ENCODE measurements around the gene GSTO2.

GSTO2 gene

DNA sequence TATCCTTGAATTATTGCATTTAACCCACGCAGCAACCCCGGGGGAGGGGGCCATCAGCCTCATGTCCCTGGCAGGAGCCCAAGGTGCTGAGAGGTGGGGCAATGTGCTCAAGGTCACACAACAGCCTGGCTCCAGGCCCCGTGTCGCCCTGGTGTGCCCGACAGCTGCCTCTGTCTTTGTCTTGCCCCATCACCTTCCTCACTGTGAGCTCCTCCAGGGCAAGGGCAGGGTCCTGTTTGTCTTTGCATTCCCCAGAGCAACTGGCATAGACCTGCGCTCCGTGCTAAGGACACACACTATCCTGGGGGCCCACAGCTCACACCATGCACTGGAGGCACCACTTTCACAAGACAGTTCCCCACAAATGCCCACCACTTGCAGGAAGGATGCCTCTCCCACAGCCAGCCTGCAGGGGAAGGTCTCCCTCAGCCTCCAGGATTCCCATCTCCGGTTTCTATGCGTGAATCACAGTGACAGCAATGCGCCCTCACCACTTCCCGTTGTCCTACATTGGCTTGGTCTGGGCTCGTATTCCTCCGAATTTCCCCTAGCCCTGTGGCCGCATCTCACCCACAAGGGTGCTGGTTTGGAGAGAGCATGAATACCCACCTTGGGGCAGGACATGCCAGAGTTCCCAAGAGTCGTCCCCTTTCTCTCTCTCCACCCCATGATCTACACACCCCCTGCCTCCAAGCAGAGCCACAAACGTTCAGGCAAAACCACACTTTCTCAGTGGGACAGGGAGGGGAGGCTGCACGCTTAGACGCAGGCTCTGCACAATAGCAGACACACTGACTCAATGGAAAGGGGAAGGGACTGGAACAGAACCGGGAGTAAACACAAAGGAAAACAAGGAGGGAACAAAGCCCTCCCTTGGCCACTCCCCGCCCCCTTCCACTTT, 59.0 kb downstream of the GSTO2 start:
- DNase-seq: no peak

DNA sequence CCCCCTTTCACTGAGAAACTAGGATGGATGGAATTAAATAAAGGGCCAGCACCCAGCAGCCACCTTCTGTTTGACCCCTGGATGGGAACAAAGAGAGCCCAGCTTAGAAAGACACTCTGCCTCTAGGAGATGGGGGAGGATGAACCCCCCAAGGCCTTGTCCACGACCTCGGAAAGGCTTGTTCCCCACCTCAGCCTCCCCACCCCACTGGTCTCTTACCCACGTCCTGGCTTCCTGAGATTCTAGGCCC, 59.6 kb downstream of the GSTO2 start:
- no peak for DNase-seq

DNA sequence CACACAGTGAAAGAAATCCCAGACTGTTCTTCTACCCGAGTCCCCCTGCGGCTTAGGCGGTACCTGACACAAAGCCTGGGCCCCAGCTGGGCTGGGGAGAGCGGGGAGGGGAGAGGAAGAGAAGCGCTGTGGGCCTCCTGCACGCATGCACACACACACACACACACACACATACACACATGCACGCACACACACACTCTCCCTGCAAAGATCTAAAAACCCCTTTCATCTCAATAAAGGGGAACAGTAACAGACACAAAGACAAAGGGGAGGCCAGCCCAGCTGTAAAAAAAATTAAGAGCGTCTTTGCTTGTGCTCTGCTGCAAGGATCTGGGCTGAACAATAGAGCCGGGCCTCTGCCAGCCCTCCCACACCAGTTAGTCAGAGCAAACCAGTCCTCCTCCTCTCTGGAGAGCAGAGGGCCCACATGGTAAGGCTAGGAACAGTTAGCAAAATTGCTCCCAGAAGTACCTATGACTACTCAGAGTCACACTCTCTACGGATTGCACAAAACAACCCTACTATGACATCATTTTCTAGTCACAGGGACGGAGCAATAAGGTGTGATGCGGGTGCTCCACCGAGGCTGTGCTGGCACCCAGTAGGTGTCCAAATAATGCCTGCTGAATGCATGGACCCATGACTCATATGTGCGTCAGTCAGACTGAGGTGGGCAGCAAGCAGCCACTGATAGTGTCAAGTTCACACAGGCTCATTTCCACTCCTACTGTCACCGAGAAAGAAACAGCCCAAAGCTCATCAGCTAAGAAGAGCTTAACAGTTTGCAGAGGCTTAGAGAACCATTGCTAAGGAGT, 60.1 kb downstream of the GSTO2 start:
- DNase-seq: no peak

DNA sequence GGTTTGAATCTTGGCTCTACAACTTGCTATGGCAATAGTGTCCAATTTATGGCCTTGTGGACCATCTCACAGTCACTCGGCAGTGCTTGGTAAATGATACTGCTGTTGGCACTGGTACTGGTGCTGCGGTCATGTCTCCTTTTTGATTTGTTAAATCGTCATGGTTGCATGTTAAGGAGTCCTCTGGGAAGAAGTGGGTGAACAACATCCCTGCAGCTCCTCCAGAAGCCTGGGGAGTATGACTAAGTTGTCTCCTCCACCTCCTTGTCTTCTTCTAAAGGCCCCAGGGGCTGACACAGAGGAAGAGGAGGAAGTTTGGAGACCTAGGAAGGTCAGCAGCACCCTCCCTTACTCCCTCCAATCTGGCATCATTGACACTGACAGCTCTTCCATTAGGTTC, 60.8 kb downstream of the GSTO2 start:
- no peak for DNase-seq

DNA sequence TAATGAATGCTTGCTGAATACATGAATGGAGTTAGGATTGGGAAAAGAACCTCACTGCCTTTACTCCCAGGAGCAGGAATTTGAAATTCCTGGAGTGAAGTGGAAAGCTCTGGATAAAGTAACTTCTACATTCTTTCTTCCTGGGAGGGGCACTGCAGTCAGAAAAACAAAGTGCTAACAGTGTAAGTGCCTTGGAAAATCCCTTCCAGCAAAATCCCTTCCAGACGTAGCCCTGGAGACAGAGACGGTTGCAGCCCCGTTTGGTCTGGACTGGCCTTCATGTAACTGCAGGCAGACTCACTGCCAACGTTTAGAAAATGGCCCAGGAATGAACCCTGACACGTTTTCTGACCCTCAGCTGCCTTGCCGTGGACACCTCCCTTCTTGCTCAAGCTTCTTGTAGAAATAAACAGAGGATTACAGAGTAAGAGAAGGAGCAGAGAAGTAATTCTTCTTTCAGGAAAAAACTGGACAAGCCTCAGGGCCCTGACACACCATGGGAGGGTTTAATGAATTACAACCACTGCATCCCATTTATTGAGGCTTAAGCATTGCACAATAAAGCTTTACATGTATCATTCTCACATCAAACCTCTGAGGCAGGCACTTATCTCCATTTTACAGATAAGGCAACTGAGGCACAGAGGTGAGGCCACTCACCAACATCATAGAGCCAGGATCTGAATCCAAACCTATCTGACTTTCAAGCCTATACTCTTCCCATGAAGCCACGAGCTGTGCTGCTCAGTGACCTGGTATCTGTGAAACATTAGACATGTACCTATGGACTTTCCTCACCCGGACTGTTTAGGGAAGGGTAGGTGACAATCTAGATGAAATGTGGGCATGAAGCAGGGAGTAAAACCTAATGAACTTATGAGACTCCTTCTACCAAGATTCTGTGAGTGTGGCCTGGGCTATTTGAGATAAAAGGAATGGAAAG, 61.5 kb downstream of the GSTO2 start:
- DNase-seq: no peak

DNA sequence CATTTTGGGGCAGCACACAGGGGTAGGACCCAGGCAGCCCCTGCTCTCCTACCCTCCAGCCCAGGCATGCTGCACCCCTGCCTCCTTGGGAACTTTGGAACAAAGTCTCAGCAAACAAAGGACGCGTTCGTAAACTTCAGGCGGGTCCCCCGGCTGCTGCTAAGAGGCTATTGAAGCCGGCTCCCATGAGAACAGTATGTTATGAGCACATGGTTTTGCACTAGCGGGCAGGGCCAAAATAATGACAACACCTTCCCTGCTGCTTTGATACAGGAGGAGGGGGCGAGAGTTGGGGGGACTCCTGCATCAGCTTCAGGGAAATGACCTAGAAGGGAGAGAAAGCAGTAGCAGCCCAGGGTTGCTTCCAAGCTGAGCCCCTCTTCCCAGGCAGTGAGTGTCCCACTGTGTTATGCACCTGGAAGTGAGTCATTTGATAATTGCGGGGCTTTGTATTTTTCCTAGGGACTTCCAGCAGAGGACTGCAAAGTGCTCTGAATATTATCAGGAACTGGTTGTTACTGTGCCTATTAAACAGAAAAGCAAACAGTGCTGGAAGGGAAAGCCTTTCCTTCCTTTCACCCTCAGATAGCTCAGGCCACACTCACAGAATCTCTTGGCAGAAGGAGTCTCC, 62.3 kb downstream of the GSTO2 start:
- no peak for DNase-seq

DNA sequence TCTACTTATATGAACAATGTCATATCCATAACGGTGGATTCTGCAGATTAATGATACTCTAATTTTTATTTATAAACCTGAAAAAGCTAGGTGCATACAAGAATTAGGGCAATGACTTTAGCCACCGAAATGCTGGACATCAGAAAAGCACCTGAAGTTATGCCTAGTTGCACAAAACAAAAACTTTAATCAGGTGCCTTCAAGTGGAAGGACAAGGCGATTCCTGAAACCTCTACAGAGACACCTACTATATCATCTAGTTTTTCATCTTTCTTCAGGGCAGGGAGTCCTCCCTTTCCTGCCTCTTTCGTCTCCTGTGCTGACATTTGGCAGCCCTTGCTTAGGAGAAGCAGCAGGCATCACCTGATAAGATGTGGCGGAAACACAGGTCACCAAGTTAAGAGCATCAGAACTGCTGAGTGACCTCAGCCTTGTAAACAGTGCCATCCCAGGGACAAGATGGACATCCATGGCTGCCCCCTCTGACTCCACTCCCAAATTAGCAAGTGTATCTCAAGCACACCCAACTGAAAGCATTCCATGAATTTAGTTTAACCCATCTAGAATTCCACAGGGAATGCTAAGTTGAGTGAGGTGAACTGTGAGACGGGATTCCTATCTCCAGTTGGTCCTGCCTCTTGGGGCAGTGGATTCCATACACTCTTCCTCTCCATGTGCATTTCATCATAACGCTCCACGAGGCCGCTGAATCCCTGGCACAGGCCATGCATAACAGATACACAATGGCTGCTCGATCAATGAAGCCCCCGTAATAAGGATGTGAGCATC, 63.5 kb downstream of the GSTO2 start:
- DNase-seq: no peak

DNA sequence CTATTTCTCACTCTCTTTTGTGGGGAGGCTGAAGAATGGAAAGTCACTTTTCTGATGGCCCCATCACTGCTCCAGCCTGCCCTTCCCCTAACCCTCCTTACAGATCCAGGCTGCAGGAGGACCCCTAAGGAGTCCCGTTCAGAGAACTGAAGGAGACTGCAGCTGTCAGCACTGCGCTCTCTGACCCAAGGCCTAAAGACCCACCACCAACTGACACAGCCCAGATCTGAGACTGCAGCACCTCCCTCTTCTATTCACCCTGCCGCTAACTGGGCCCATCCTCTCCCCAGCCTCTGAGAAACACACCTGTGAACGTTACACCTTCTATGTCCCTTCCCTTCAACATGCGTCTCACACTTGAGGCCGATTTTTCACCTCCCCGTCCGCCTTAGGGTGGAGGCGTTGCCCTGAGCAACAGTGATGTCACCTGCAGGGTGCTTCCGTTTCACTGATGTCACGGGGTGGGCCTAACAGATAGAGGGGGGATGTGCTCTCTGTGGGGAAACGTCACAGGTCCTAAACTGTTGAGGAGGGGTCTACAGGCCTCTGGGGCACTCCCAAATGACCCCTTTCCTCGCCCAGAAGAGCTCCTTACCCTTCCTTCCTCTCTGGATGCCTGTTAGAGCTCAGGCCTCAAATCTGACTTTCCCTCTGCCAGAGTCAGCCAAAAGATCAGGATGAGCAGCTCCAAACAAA, 64.2 kb downstream of the GSTO2 start:
- DNase-seq: no peak

DNA sequence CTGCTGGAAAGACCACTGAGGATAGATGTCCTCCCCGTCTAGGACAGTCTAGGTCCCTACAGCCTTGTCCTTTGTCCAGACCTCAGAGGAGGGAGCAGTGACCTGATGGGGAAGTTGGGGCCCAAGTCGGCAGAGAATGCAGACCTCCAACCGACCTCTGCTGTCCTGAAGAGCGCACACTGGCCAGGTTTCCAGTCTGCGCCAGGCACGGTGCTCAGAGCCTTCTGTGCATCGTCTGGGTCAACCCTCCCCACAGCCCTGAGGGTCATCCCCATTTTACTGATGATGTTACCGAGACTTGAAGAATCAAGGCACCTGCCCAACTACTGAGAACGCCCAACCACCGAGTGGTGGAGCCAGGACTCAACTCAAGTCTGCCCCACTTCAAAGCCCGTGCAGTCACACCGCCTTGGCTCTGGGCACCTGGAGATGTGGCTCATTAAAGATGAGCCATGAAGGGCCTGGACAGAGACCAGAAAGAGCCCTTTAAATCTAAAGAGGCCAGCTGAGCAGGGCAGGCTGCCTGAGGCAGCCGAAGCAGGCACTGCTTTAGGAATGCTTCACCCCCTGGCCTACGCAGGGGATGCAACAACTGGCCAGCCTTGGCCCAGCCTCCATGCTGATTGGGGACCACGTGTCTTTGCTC, 64.9 kb downstream of the GSTO2 start:
- no peak for DNase-seq

DNA sequence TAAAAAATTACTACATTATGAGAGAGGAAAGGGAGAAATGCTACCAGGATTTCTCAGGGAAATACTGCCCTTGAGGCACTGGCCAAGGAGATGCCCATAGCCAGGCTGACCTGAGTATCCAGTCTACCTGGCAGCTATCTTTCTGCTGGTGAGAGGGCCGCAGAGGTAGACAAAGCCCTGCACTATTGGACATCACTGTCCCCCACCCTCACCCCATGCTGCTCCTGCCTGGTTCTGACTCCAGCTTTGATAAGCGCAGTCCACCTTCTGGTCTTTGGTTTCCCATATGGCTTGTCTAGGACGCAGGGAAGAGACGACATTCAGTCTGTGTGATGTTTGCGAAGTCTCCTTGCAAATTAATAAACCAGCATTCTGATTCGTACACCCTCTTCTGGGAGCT, 65.6 kb downstream of the GSTO2 start:
- no peak for DNase-seq

DNA sequence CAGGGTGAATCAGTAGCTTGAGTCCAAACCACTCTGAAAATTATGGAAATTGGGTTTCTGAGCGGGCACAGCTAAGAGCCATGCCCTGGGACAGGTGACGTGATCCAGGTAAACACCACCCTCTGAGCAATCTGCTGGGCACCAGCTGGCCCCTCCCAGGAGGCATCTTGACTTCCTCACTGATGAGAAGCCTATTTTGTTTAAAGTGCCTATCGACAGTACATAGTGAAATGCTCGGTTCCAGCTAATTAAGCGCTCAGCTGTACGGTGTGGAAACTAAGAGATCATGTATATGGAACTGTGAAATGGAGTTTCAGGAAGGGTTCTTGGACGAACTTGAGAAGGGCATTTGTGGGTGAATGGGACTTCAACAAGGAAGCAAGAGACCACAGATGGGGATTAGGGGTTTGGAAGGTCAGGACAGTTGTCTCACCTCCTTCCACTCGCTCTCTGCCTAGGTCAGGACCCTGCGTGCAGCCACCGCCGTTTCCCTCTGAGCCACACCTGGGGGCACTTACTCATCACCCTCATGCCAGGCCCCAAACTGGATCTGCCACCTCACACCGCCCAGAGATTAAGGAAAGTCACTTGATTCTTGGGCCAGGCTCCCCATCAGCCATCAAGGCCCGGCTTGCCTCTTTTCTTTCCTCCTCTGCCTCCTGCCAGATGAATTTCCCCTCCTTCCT, 66.1 kb downstream of the GSTO2 start:
- no peak for DNase-seq

DNA sequence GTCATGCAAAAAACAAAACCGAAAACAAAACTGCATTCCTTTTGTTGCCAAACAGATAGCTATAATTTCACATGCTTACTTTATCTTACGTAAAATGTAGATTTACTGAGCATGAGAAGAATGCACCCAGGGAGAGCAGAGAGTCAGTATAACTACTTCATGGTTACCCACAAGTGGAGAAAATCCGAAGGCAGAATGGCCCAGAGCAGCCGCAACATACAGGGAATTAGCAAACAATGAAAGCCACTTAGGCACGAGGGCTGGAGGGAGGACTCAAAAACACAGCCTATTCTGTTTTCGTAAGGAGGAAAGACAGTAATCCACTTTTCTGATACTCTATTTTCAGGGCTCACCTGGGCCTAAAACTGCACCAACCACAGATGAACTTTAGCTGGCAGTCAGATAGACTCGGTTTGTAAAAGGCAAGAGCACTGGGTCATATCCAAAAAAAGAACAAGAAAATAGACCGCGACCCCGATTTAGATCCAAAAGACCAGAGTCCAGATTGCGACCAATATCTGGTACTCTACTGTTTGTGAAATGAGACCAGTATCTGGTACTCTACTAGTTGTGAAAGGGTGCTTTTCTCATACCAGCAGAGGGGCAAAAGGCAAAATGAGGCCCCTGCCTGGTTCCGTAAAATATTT, 68.0 kb downstream of the GSTO2 start:
- DNase-seq: no peak

DNA sequence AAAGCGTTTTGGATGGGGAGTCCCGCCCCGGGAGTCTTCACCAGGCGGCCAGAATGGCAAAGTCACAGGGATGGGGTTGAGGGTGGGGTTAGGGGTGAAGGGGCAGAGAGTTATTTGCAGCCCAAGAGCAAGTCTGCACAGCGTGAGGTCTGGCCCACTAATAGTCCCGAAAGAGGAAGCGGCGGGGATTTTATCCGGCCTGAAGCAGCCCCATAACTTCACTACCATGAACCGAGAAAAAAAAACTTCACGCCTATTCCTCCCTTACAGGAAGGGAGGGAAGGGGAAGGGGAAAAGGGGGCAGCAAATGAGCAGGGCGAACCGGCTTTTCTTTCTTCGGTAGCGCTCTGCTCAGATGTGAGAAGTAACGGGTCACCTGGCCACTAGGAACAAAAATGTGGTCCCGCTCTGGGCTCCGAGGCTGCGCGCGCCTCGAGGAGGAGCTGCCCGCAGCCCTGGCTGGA, 68.6 kb downstream of the GSTO2 start:
- no peak for DNase-seq

DNA sequence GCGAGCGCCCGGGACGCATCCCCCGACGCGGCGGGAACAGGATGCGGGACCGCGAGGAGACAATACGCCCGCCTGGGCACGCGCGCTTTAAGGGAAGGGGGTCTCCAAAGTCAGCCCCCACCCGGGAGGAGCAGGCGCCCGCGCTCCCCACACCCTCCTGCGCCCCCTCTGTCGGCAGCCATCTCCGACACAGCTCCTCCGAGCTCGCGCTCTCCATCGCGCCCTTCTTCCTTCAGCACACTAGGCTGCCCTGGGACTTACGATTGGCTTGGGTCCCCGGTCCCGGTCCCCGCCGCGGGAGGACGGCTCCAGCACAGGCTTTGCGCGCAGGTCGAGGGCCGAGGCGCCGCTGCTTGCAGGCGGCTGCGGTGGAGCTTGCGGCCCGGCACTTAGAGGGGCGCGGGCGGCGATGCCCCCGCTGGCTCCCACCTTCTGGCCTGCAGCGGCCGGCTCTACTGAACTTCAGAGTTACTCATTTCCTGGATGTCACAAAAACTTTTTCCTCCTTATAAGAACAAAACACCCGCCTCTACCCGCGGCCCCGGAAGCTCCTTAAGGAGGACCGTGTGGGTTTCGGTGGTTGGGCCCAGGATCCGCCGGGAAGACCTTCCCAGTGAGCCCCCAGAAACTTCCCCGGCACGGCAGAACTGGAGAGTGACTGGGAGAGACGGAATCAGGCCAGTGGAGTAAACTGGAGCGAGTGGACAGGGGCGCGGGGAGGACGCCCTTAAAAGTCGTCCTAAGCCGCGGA, 69.2 kb downstream of the GSTO2 start, which contains the start of gene ITPRIP:
ITPRIP (minus strand) TSS at position 481 of the 751 bp plus-strand sequence. CDS start 22,414 bp downstream, outside the sequence.
- DNase-seq: no peak

DNA sequence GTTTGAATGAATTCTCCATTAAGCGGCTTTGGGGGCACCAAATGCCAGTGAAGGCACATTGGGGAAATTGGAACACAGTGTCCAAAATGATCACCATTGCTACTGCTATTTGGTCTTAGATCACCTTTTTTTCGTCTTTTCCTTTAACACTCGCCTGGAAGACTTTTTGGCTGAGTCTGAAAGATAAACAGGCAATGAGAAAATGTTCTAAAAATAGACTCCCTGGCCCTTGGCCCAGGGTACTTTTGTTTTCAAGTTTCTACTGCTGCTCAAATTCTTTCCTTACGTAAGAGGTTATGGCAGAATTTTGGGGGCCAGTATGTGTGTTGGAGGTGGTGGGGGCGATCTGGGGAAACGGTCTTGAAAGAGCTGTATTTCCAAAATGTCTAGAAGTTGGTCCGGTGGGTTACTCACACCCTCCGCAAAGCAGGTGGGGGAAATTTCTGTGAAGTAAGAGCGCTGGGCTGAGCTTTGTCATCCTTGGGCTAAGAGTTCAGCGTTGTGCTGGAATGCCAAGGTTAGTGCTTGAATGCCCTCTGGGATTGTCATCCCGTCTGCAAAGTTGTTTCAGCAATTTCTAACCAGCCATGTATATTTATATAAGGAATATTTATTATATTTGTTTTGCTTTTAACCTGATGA, 70.6 kb downstream of the GSTO2 start:
- no peak for DNase-seq

DNA sequence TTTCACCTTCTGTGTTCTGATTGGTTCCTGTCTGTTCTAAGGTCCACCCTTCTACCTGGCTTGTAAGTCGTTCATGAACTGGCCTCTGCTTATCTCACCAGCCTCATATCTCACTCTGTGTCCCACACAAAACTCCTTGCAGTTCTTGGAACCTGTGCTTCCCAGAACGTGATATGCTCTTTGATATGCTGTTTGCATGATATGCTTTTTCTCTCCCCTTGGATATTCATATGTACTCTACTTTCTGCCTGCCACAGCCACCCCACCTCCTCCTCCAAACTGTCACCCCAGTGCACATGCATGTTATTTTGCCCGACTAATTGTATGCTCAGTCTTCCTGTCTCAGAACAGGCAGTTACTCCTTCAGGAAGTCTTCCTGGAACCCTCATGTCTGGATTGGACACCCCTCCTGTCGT, 71.1 kb downstream of the GSTO2 start:
- no peak for DNase-seq

DNA sequence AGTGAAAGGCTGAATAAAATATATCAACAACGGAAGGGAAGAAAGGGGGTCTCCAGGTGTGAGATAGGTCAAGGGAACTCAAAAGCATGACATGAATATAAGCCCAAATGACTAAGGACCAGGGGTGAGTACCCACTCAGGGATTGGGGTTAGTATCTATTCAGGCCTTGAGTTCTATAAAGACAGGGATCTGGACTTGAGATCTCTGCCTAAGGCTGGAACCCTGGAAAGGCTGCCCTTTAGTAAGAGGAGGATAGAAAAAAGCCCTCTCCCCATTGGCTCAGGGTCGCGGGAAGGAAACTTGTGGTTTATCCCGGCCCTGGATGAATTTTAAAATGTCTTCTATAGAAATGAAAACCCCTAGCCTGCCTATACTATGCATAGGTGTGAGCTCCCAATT, 71.7 kb downstream of the GSTO2 start:
- no peak for DNase-seq

DNA sequence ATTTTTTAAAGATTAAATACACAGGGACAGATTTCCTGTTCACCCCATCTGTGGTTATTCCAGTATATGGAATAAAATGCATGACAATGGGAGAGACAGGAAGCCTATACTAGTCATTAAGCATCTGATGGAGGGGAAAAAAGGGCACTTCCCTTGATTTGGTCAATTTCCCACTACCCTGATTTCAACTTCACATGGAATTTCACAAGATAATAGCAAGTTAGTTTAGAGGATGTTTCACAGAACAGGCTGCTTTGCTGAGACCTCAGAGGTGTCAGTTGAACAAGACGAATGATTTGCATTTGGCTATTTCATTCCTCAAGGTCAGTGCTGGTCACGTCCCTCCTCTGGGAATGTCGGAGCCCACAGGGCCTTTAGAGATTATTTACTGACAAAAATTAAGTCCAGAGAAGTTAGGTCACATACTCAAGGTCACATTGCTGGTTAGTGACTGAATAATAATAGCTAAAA, 74.0 kb downstream of the GSTO2 start:
- no peak for DNase-seq
